Activated T-helper 1 cell treated with Interleukin-2 at 50 U/mL for 16 hours (primary cell): ENCODE measurements around the gene RALGPS1.
"Not testable (repeated sequence)": the region's sequence is repeated elsewhere in the genome, so short reads cannot be mapped to it uniquely, and the experiment has no call there.

Experiments
- DNase-seq: peaks from one replicate; pipeline ENCODE4 v3.0.0-alpha.2; 2020; ENCODE audit warnings: low read depth

RALGPS1 gene

GRCh38 chr9:127158786-127159324 is 244.3 kb downstream of the RALGPS1 start:
- DNase-seq, result no peak

- DNase-seq, result no peak
These were observed 244.8 kb downstream of the RALGPS1 start for GRCh38 chr9:127159325-127159801.

DNA sequence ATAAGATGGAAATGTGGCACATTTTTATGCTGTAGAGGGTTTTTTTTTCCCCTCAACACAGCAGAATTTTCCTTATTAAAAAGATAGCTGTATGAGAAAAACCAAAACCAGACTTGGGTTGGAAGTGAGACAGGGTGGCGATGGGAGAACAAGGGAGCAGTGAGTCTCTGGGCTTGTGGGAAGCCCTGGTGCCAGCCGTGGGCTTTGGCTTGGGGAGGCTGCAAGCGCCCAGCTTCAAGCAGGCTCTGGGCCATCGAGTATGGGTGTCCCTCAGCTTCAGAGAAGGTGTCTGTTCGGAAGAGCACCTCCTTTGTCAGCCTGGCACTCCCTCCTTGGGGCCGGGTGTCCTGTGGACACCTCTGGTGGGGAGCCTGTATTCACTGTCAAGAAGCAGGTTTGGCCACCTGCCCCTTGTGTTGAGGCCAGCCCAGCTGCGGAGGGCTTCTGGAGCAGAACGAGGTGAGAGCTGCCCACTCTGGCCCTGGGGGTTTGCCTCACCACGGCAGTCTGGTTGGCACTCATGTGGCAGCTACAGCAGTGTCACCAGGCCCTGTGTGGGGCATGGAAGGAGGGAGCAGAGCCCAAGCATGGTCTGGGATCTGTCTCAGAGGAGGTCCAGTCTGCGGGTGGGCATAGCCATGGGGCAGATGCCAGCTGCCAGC is 245.5 kb downstream of the RALGPS1 start:
- DNase-seq, result no peak

DNA sequence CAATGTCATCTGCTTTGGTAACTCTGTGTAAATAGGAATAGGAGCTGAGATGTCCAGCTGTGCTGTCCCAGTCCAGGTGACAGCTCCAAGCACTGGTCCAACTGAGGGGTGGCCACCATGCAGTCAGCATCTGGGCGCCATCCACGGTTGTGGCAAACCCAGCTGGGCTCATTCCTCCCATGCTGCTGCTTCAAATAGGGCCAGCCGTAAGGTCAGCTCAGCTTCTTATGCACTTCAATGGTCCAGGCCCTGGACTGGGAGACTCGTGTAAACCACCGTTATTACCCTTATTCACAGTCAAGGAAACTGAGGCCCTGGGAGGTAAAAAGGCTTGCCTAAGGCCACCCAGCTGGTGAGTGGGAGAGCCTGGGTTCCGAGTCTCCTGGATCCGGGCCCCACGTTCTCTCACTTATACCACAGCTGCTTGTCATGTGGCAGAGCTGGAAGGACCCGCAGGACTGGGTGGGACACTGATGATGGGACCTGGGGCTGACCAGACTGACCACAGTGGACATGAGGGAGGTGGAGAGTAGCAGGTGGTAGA is 246.6 kb downstream of the RALGPS1 start:
- DNase-seq, result no peak

DNA sequence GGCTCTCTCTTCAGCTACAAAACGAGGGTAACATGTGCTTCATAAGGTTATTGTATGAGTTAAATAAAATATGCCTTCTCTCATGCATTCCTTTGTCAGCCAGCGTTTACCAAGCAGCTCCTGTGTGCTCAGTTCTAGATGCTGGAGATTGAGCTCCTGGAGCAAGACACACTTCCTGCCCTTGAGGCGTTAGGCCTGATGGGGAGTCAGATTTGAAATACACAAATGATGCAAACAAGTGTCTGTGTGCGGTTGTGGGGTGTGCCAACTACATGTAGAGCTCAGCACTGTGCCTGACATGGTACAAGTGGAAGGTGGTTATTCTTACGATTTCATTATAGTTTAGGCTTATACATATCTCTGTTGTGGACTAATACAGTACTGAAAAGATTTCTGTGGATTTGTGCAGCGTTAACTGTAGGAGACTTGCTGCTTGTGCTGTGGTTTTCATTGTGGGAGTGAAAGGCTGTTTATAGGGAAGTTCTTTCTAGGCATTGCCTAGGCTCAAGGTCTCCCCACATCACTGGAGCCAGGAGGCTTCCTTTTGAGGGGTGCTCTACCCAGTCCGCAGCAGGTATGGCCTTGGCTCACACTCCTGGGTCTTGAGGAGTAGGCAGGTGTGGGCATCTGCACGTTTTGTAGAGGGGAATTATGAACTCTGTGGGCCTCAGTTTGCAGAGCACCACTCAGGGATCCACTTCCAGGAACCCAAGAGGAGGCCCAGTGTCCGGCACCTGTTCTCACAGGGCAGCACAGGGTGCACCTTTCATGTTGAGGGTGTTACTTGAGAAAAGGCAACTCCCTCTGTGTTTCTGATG is 247.7 kb downstream of the RALGPS1 start:
- no peak for DNase-seq

- DNase-seq, result no peak
These were observed 248.3 kb downstream of the RALGPS1 start for GRCh38 chr9:127162864-127163365.

GRCh38 chr9:127163409-127163808 is 248.8 kb downstream of the RALGPS1 start:
- no peak for DNase-seq

DNA sequence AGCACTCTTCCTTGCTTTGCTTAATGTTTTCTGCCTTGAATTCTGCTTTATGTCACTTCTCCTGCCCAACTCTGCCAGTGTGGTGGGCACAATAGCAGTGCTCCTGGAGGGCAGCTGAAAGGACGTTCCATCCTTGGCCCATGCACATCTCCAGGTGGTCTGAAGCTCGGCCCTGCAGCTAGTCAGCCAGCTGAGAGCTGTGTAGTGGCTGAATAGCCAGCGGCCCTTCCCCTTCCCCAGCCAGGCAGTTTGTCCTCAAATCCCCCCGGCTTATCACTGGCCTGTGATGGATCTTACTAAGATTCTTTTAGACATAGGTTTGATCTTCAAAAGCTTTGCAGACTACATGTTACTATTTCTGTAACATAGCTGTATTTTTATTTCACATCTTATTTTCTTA is 250.5 kb downstream of the RALGPS1 start:
- DNase-seq, result no peak

GRCh38 chr9:127166111-127166510 is 251.5 kb downstream of the RALGPS1 start:
- no peak for DNase-seq

DNA sequence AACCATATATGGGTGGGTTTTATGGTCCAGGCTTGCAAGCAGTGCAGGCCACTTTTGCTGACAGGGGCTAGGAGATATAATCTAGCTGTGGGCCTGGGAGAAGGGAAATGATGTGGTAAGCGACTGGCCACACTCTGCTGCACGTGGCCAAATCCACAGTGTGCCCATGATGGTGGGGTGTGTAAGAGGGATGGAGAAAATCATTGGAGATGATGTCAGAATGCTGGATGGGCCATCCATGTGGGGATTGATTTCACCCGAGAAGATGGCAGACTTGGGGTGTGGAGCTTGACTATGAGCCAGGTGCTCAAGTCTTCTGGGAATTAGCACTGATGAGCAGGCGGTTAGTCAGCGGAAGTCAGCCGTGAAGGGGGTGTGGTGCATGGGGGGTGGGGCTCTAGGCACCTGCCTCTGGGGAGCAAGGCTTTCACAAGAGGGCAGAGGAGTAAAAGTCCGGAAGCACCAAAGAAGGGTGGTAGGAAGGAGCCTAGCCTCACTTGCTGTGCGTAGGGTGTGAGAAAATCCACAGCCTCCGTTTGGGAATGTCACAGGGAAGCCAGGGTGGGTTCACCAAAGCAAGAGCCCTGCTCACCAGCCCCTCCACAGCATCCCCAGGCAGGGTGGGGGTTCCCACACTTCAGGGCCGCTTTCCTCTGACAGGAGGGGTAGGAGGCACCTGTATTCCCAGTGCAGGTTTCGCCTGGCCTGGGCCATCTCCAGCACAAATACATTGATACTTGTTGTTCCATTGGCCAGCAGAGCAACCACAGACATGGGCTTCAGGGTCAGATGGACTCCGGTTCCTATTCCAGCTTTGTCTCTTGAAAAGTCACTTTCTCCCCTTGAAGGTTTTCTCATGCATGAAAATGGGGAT is 252.3 kb downstream of the RALGPS1 start:
- DNase-seq, result no peak

- DNase-seq, result no peak
These were observed 253.2 kb downstream of the RALGPS1 start for GRCh38 chr9:127167560-127168326.

GRCh38 chr9:127168756-127169574 is 254.4 kb downstream of the RALGPS1 start:
- DNase-seq, result no peak

DNA sequence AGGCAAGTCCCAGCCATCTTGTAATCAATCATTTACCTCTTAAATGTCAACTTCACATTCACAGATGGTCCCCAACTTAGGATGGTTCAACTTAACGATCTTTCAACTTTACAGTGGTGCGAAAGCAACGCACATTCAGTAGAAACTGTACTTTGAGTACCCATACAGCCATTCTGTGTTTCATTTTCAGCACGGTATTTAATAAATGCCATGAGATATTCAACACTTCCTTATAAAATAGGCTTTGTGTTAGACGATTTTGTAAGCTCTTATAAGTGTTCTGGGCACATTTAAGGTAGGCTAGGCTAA is 254.9 kb downstream of the RALGPS1 start:
- no peak for DNase-seq

DNA sequence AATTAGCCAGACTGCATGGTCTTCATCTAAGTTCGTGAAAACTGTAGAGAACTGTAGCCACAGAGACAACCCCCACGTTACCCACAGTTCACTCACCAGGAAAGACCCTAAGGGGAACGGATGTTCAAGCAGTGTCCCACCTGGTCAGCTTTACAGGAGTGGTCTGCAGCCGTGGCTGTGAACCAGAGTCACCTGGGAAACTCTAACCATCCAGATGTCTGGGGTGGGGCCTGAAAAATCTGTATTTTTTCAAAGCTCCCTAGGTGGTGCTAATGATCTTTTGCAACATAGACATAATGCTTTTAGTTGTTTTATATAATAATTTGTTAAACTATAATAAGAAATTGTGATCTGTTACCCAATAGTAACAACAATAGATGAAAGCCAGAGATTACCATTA is 255.5 kb downstream of the RALGPS1 start:
- DNase-seq, result no peak

DNA sequence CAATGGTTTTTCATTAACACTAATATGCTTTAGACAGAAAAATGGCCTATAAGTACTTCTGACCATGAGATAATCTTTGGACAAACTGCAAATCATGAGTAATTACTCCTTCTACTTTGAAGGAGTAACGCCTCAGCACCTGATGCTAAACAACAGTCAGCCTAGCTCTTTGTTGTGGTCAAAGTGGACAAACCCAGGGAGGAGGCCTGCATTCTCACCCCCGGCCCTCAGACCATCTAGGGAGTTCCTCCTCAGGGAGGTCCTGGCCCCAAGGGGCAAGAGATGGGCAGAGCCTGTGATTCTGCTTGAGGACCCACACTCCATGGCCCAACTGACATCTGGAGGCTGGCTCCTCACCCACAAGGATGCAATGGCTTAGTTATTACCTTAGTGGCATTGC is 256.1 kb downstream of the RALGPS1 start:
- DNase-seq, result no peak

DNA sequence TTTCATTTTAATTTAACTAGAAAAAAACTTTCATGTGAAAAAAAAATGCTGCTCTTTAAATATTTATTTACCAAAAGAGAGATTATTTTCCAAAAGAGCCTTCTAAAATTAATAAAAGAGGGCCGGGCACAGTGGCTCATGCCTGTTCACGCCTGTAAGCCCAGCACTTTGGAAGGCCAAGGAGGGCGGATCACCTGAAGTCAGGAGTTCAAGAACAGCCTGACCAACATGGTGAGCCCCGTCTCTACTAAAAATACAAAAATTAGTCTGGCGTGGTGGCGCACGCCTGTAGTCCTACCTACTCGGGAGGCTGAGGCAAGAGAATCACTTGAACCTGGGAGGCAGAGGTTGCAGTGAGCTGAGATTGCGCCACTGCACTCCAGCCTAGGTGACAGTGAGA is 256.8 kb downstream of the RALGPS1 start:
- DNase-seq, result not testable (repeated sequence)

- DNase-seq, result no peak
These were observed 257.6 kb downstream of the RALGPS1 start for GRCh38 chr9:127172066-127172707.

DNA sequence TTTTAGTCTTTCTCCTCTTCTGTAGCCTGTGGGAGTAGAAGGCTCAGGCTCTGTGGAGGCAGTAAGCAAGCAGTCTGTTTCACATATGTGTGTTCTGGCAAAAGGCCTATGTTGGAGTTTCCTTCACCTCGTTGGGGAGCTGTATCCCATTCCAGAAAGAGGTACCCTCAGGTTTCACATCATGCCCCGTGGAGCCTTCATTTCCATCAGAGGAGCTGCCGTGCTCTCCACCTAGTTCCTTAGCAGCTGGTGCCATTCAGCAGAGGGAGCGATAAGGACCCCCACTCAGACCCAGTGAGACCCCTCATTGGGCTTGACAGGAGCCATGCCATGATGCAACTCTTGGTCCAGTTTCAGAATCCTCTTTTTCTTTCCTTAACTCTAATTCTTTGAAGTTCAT is 258.5 kb downstream of the RALGPS1 start:
- DNase-seq, result no peak

DNA sequence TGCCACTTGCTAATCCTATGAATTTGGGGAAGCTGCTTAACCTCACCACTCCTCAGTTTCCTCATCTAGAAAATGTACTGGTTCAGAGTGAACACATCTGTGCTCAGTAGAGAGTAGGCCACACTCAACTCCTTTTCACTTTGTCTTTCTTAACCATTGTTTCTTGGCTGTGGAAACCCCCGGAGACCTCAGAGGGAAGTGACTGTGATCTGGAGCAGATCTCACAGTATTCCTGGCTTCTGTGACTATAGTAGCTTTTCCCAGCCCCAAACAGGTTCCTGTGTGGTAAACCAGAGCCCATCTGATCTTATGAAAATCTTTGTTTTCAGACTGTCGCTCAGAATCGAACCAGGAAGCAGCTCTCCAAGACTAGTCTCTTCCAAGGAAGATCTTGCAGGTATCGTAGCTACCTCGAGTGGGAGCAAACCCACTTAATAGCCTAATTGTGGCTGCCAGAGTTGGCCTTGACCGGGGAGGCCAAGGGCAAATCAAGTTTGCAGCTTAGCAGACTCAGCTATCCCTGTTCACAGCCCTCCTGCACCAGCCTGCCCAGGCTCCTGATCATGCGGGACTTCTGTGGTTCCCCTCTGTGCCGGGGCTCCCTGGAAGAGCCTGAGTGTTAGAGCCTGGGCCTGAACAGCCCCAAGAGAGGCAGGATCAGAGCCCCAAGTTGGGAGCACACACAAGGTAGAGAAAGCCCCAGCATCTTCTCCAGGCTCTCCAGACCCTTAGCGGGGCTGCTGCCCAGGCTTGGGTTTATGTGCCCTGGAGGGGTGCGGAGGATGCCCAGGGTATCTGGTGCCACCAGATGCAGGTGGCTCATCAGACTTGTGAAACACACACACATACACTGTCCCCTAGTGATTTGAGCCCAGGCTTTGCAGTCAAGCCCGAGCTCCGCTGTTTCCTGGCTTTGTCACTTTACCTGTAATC is 260.1 kb downstream of the RALGPS1 start:
- DNase-seq, result no peak
